ENCODE measurements around the gene COL18A1. TPM values are rescaled to one million over a fixed set of nuclear protein-coding genes. Genes with fewer than 3 reads are reported as not detected.
A peak's percentile ranks its signal among the peaks of the same experiment; 100 is the strongest.

The COL18A1 gene
- total and polyA plus RNA-seq, 8 donors, result 38.7 to 301 (median 77.8) TPM

DNA sequence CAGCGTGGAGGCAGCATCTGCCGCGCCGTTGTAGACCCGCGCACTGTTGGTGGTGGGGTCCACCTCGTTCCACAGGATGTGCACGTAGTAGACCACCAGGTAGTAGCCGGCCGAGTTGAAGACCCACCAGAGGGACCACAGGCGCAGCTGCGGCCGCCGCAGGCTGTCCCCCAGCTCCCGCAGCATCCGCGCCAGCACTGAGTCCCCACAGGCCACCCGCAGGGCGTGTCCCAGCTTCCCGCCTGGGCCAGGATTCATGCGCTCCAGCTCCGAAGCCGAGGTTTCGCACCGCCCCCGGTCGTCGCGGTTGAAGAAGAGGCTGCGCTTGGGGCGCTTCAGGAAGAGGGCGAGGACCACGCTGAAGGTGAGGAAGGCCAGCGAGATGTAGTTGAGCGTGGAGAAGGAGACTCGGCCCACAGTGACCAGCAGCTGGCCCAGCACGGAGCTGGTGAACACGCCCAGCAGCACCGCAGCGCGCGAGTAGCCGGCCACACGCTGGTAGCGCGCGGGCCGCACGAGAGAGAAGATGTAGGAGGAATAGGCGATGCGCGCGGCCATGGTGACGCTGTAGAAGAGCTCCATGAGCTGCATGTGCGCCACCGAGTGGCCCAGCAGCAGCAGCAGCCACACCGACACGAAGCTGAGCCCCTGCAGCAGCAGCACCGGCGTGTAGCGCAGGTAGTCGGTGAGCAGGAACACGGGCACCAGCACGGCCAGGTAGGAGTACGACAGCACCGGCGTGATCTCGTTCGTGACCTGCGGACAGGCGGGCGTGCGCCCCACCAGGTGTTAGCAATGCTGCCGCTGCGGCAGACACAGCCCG lies 126.6 kb downstream of the COL18A1 start:
- 97% methylated on average over 66 to 76 of the region's 76 CpGs for WGBS, 2 donors
- intact Hi-C loops (cut with DNase I), result no loop called here
- no peaks in the 10 kb centered on the region for H3K4me1 ChIP-seq
- H3K4me3 ChIP-seq, result no peak overlapping the region
- DNase-seq, result peak in 4 of 6 donors; percentile 13 to 63 (median 38)
- TF ChIP-seq, protein P1, sequence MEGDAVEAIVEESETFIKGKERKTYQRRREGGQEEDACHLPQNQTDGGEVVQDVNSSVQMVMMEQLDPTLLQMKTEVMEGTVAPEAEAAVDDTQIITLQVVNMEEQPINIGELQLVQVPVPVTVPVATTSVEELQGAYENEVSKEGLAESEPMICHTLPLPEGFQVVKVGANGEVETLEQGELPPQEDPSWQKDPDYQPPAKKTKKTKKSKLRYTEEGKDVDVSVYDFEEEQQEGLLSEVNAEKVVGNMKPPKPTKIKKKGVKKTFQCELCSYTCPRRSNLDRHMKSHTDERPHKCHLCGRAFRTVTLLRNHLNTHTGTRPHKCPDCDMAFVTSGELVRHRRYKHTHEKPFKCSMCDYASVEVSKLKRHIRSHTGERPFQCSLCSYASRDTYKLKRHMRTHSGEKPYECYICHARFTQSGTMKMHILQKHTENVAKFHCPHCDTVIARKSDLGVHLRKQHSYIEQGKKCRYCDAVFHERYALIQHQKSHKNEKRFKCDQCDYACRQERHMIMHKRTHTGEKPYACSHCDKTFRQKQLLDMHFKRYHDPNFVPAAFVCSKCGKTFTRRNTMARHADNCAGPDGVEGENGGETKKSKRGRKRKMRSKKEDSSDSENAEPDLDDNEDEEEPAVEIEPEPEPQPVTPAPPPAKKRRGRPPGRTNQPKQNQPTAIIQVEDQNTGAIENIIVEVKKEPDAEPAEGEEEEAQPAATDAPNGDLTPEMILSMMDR (IDR thresholded peaks at IDR 0.05), result no peak
- no peaks in the 10 kb centered on the region for H3K27me3 ChIP-seq
- H3K27ac ChIP-seq, result no peak overlapping the region
- ATAC-seq, result no peak
- FAIRE-seq, result no peak
- H3K9me3 ChIP-seq, result no peaks in the 10 kb centered on the region
- peaks cover 0 to 4% (median 0%) of the 10 kb centered on the region in 3 donors for H3K36me3 ChIP-seq

GRCh38 chr21:45532826-45533360 lies 127.9 kb downstream of the COL18A1 start:
- Histone ChIP-seq H3K36me3 (peaks cover 0 to 4% (median 0%) of the 10 kb centered on the region in 3 donors), H3K4me1 (no peaks in the 10 kb centered on the region), H3K27ac (no peak overlapping the region), H3K4me3 (no peak overlapping the region), H3K27me3 (no peaks in the 10 kb centered on the region), H3K9me3 (no peaks in the 10 kb centered on the region)
- FAIRE-seq (no peak), DNase-seq (peak in 2 of 6 donors; percentile 6 to 27), ATAC-seq (peak in 1 of 4 donors; percentile 32)
- TF ChIP-seq, protein P1 (IDR thresholded peaks at IDR 0.05), result no peak
- 72 to 80% methylated on average over 5 to 7 of the region's 7 CpGs for whole genome bisulfite sequencing, 2 donors
- intact Hi-C loops (cut with DNase I), result no loop called here

DNA sequence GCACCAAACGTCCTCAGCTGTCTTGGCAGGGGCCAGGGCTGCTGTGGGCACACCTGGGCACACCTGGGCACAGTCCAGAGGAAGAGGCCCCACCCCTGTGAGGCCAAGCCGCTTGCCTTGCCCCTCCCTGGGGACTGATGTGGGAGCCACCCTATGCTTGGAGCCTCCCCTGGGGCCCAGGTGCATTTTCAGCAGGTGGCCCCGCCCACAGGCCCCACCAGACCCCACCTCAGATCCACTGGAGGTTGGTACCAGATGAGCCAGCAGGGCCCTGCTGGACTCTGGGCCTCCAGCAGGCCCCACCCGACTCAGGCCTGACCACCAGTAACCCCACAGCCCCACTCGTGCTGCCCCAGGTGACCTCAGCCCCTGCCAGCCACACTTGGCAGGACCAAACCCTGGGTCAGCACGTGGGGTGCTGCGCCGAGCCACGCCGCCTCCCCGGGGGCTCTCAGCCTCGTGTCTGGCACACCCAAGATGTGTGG lies 128.4 kb downstream of the COL18A1 start:
- no peak overlapping the region for H3K27ac ChIP-seq
- H3K4me1 ChIP-seq, result no peaks in the 10 kb centered on the region
- WGBS, 2 donors, result 79 to 85% methylated on average over 12 of the region's 12 CpGs
- H3K27me3 ChIP-seq, result no peaks in the 10 kb centered on the region
- ATAC-seq (peak in 1 of 4 donors; percentile 6), FAIRE-seq (no peak), DNase-seq (peak in 3 of 6 donors; percentile 18 to 55 (median 25))
- H3K4me3 ChIP-seq, result no peak overlapping the region
- peaks cover 0 to 4% (median 0%) of the 10 kb centered on the region in 3 donors for H3K36me3 ChIP-seq
- H3K9me3 ChIP-seq, result no peaks in the 10 kb centered on the region
- intact Hi-C loops (cut with DNase I), result no loop called here
- TF ChIP-seq, protein P1 (IDR thresholded peaks at IDR 0.05), result no peak

- Histone ChIP-seq H3K36me3 (peaks cover 0 to 4% (median 0%) of the 10 kb centered on the region in 3 donors), H3K4me1 (no peaks in the 10 kb centered on the region), H3K27me3 (no peaks in the 10 kb centered on the region), H3K27ac (no peak overlapping the region), H3K9me3 (no peaks in the 10 kb centered on the region), H3K4me3 (no peak overlapping the region)
- intact Hi-C loops (cut with DNase I), result no loop called here
- WGBS, 2 donors, result 90 to 91% methylated on average over 20 of the region's 20 CpGs
- no peak for FAIRE-seq
- peak in 3 of 6 donors; percentile 9 to 74 (median 20) for DNase-seq
- TF ChIP-seq, protein P1 (IDR thresholded peaks at IDR 0.05), result no peak
- ATAC-seq, result no peak
Observed at GRCh38 chr21:45533846-45534635, 129.1 kb downstream of the COL18A1 start.
